GM12875 (cell line): ENCODE results near the gene BCDIN3D.

Source experiments
- H3K4me3 ChIP-seq: one replicate; pipeline ENCODE4 v1.5.1; 2011; ENCODE audit warnings: low read depth, low read length, control low read depth
- TF ChIP-seq, protein P1 (sequence below): IDR thresholded peaks from 2 replicates; pipeline ENCODE4 v1.5.1; 2011; ENCODE audit warnings: low read depth, mild to moderate bottlenecking, control low read depth, inconsistent platforms, low read length, moderate library complexity, borderline replicate concordance; ENCODE audit not compliant: insufficient read depth

BCDIN3D gene

DNA sequence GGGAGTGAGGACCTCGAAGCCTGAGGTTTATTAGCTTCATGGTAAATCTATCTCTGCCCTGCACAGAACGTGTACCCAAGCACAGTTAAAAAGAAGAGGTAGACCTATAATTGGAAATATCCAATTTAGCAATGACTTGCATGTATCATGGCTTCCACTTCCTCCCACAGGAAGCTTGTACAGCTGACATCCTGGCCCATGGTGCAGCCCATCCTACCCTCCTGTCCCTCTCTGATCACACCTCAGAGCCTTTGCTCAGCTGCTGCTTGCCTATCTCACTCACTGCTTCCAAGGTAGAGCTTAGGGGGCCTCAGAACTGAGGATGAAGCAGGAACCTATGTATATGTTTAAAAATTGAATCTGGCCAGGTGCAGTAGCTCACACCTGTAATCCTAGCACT, 4.3 kb upstream of the BCDIN3D start:
- TF ChIP-seq, protein P1, sequence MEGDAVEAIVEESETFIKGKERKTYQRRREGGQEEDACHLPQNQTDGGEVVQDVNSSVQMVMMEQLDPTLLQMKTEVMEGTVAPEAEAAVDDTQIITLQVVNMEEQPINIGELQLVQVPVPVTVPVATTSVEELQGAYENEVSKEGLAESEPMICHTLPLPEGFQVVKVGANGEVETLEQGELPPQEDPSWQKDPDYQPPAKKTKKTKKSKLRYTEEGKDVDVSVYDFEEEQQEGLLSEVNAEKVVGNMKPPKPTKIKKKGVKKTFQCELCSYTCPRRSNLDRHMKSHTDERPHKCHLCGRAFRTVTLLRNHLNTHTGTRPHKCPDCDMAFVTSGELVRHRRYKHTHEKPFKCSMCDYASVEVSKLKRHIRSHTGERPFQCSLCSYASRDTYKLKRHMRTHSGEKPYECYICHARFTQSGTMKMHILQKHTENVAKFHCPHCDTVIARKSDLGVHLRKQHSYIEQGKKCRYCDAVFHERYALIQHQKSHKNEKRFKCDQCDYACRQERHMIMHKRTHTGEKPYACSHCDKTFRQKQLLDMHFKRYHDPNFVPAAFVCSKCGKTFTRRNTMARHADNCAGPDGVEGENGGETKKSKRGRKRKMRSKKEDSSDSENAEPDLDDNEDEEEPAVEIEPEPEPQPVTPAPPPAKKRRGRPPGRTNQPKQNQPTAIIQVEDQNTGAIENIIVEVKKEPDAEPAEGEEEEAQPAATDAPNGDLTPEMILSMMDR: no peak
- H3K4me3 ChIP-seq: no peak overlapping the region

DNA sequence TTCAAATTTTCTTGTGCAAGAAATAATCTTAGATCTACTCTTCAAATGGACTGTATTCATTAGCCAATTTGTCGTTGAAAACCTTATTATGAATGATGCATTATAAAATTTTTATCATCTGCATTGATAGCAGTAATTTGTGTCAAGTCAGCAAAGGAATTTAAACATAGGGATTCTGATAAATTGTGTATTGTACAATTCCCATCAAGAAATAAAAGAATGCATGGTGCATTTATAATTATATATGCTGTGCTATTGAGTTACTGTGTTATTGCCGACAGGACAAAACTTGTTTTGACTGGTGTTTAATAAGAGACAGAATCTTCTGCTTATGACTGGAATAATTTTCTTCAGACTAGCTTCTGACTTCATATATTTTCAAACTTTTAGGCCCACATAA, 3.1 kb upstream of the BCDIN3D start:
- TF ChIP-seq, protein P1: no peak

DNA sequence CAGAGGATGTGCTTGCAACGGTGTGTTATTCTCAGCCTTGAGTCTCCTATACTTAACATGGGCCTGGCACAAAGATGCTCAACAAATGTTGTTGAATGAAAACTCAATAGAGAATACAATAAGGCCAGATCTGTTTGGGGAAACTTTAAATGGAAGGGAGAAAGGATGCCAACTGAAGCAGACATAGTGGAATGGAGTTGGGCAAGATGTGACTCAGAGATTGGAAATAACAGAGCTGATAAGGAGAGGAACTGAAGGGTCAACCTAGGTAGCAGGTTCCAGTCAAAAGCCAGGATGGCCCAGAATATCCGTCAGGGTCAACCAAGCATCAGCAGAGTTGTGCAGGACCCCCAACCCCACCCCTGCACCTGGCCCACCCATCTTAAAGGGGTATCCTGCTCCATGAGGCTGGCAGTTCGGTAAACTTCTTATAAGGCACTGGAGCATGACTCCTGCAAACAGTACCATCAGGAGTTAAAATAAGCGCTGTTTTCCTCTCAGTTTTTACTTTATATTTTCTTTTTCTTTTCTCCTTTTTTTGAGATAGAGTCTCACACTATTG, 1.1 kb upstream of the BCDIN3D start:
- H3K4me3 ChIP-seq: no peak overlapping the region
- TF ChIP-seq, protein P1: no peak

More for the DNA sequence above, 3.1 kb upstream of the BCDIN3D start:
- no peak overlapping the region for H3K4me3 ChIP-seq

DNA sequence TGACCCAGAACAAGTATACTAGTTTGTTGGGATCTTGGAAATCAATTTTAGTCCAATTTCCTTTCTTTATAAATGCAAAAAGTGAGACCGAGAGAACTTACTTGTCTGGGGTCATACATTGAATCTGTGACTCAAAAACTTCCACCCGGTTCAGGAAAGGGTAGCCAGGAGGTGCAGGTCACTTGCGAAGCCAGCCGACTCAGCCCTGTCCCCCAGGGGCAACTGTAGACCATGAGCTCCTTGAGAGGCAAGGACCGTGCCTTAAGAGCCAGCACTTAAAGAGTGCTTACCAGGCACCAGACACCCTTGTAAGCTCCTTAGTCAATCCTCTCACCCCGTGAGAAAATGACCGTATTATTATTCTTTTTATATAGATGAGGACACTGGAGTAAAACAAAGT, 505 bp upstream of the BCDIN3D start:
- TF ChIP-seq, protein P1: no peak
- peak overlapping the region; percentile 67 for H3K4me3 ChIP-seq

DNA sequence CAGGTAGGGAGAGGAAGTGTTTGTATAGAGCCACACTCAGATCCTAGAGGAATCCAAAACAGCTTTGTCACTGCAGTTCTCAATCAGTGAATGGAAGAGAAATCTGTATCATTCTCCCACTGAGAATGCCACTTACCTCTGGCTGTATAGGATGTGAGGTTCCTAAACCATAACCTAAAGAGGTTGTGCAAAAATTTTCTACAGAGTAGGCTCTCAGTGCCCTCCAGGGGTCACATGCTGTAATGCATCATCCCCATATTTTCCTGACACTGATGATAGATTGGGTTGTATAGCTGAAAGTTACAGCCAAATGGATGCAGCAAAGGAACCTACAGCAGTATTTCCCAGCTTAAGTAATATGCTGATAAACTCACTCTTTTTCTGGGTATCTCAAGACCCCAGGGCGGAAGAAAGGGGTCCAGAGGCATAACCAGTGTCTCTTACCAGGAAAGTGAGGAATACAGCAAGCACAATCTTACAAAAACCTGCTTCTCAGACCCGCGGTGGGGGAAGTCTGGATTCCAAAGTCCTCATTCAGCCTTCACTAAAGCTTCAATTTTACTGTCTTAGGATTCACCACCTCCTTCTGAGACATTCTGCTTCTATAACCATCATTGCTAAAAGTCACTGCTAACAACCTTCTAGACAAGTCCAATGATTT, 3.8 kb downstream of the BCDIN3D start:
- TF ChIP-seq, protein P1: peak; percentile 67; the same call in 1 of the 2 replicates
- H3K4me3 ChIP-seq: no peak overlapping the region

DNA sequence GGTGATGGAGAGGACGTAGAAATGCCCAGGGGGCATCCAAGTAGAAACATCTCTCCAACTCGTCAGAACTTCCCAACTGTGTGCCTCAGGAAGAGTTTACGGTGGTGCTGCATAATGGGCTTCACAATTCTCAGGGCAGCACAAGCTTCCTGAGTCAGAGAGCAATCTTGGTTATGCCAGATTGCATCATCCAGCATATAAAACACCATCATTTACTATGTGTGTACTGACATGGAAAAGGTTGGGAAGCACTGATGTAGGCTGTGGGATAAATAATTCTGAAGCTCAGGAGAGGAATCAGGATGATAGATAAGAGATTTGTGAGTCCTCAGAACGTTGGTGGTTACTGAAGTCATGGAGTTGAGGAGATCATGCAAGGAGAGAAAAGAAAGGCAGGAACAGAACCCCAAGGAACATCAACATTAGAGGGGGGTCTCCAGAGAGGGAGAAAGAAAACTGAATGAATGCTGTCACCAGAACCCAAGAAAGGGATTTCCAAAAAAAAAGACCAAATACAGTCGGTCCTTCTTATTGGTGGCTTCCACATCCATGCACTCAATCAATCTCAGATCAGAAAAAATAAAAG, 10.0 kb downstream of the BCDIN3D start:
- no peak overlapping the region for H3K4me3 ChIP-seq
- TF ChIP-seq, protein P1: no peak

DNA sequence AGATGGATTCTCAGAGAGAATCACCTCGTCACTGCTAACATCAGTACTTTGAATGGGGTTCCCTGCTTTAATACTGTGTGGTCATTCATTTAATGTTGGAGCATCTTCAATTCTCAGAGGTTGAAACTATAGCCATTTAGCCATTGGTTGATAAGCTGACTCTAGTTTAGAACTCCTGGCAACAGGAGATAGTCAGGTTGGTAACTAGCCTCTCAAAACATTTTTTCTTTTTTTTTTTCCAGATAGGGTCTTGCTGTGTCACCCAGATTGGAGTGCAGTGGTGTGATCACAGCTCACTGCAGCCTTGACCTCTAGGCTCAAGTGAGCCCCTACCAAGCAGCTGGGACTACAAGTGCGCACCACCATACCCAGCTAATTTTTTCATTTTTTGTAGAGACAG, 11.2 kb downstream of the BCDIN3D start:
- no peak overlapping the region for H3K4me3 ChIP-seq
- TF ChIP-seq, protein P1: no peak
